H9 (cell line): ENCODE data around the gene BICDL1. TPM values are rescaled to one million over a fixed set of nuclear protein-coding genes. Genes with fewer than 3 reads are reported as not detected.

Experiments used
- DNase-seq: peaks from one replicate; pipeline ENCODE4 v3.0.0-alpha.2; 2017
- H2AFZ ChIP-seq: one replicate; pipeline ENCODE4 v1.6.1; 2013; ENCODE audit warnings: mild to moderate bottlenecking, low read length, control low read depth, moderate library complexity
- H2AK5ac ChIP-seq: 2 replicates; pipeline ENCODE4 v1.6.1; 2013; ENCODE audit warnings: low read length, control low read depth, mixed read lengths; ENCODE audit not compliant: insufficient read length
- H2BK120ac ChIP-seq: one replicate; pipeline ENCODE4 v1.6.1; 2013; ENCODE audit warnings: low read depth, mild to moderate bottlenecking, low read length, control low read depth, inconsistent platforms; ENCODE audit not compliant: poor library complexity, severe bottlenecking
- H2BK12ac ChIP-seq: 2 replicates; pipeline ENCODE4 v1.6.1; 2013; ENCODE audit warnings: low read length, control low read depth, mixed read lengths, low read depth; ENCODE audit not compliant: insufficient read length
- H2BK15ac ChIP-seq: 2 replicates; pipeline ENCODE4 v1.6.1; 2013; ENCODE audit warnings: low read depth, low read length, control low read depth
- H2BK20ac ChIP-seq: one replicate; pipeline ENCODE4 v1.6.1; 2013; ENCODE audit warnings: low read depth, mild to moderate bottlenecking, low read length, control low read depth, inconsistent platforms; ENCODE audit not compliant: poor library complexity, severe bottlenecking
- H2BK5ac ChIP-seq: 2 replicates; pipeline ENCODE4 v1.6.1; 2013; ENCODE audit warnings: low read length, control low read depth, mixed read lengths; ENCODE audit not compliant: insufficient read length
- H3K14ac ChIP-seq: 2 replicates; pipeline ENCODE4 v1.6.1; 2013; ENCODE audit warnings: low read length, control low read depth; ENCODE audit not compliant: insufficient read depth
- H3K18ac ChIP-seq: 2 replicates; pipeline ENCODE4 v1.6.1; 2013; ENCODE audit warnings: low read depth, mild to moderate bottlenecking, mixed read lengths, low read length, control low read depth; ENCODE audit not compliant: insufficient read length
- H3K23ac ChIP-seq: 2 replicates; pipeline ENCODE4 v1.6.1; 2013; ENCODE audit warnings: low read length, control low read depth, mixed read lengths, low read depth; ENCODE audit not compliant: insufficient read length
- H3K23me2 ChIP-seq: 2 replicates; pipeline ENCODE4 v1.6.1; 2013; ENCODE audit warnings: low read depth, mild to moderate bottlenecking, mixed read lengths, low read length, control low read depth; ENCODE audit not compliant: insufficient read length, poor library complexity, severe bottlenecking
- H3K27ac ChIP-seq: 2 replicates; pipeline ENCODE4 v1.5.1; 2013; ENCODE audit warnings: low read length, control low read depth, mixed read lengths, low read depth; ENCODE audit not compliant: insufficient read length
- H3K27me3 ChIP-seq: 2 replicates; pipeline ENCODE4 v1.6.1; 2013; ENCODE audit warnings: low read length, control low read depth, inconsistent platforms; ENCODE audit not compliant: insufficient read depth
- H3K4ac ChIP-seq: 2 replicates; pipeline ENCODE4 v1.6.1; 2013; ENCODE audit warnings: low read depth, mild to moderate bottlenecking, control low read depth, inconsistent platforms, low read length, moderate library complexity
- H3K4me1 ChIP-seq: 2 replicates; pipeline ENCODE4 v1.6.1; 2013; ENCODE audit warnings: low read length, control low read depth, inconsistent platforms; ENCODE audit not compliant: insufficient read depth
- H3K4me2 ChIP-seq: 2 replicates; pipeline ENCODE4 v1.6.1; 2013; ENCODE audit warnings: low read length, control low read depth, mixed read lengths; ENCODE audit not compliant: insufficient read length, insufficient read depth
- H3K56ac ChIP-seq: 2 replicates; pipeline ENCODE4 v1.6.1; 2013; ENCODE audit warnings: low read depth, mild to moderate bottlenecking, mixed read lengths, low read length, control low read depth; ENCODE audit not compliant: insufficient read length
- H3K79me1 ChIP-seq: 2 replicates; pipeline ENCODE4 v1.6.1; 2013; ENCODE audit warnings: low read depth, mild to moderate bottlenecking, moderate library complexity, low read length, control low read depth, inconsistent platforms; ENCODE audit not compliant: insufficient read depth, poor library complexity, severe bottlenecking
- H3K79me2 ChIP-seq: 2 replicates; pipeline ENCODE4 v1.6.1; 2013; ENCODE audit warnings: low read length, control low read depth, inconsistent platforms; ENCODE audit not compliant: insufficient read depth
- H3K9ac ChIP-seq: 2 replicates; pipeline ENCODE4 v1.6.1; 2013; ENCODE audit warnings: low read length, control low read depth, mixed read lengths; ENCODE audit not compliant: insufficient read length; ENCODE audit errors: extremely low read depth
- H3K9me3 ChIP-seq: one replicate; pipeline ENCODE4 v1.6.1; 2013; ENCODE audit warnings: low read depth, low read length, inconsistent platforms; ENCODE audit not compliant: control insufficient read depth
- H3T11ph ChIP-seq: one replicate; pipeline ENCODE4 v1.6.1; 2013; ENCODE audit warnings: mild to moderate bottlenecking, low read length, control low read depth, inconsistent platforms
- H4K20me1 ChIP-seq: one replicate; pipeline ENCODE4 v1.6.1; 2013; ENCODE audit not compliant: control insufficient read depth, insufficient read length, insufficient read depth
- H4K5ac ChIP-seq: 2 replicates; pipeline ENCODE4 v1.6.1; 2013; ENCODE audit warnings: low read depth, mild to moderate bottlenecking, mixed read lengths, low read length, control low read depth; ENCODE audit not compliant: insufficient read length
- H4K8ac ChIP-seq: replicated peaks from 2 replicates; pipeline ENCODE4 v1.6.1; 2013; ENCODE audit warnings: low read length, control low read depth, mixed read lengths, low read depth; ENCODE audit not compliant: insufficient read length
- H4K91ac ChIP-seq: 2 replicates; pipeline ENCODE4 v1.6.1; 2013; ENCODE audit warnings: low read depth, mild to moderate bottlenecking, moderate library complexity, mixed read lengths, low read length, control low read depth; ENCODE audit not compliant: insufficient read length
- H3K27ac Mint-ChIP-seq, 3 experiments: 2 replicates in 2 of 3; 3 replicates in 1 of 3; pipeline ENCODE4 v1.8.0; 2020 to 2021; ENCODE audit warnings: mixed read lengths in 3 of 3, mild to moderate bottlenecking in 1 of 3, moderate library complexity in 1 of 3
- H3K27me3 Mint-ChIP-seq: 2 replicates; pipeline ENCODE4 v1.8.0; 2021; ENCODE audit warnings: low read depth, mild to moderate bottlenecking, moderate library complexity, mixed read lengths
- H3K36me3 Mint-ChIP-seq, 3 experiments: 2 replicates in 2 of 3; 3 replicates in 1 of 3; pipeline ENCODE4 v1.8.0; 2020 to 2021; ENCODE audit warnings: low read depth in 3 of 3, mixed read lengths in 3 of 3; ENCODE audit not compliant: insufficient read depth in 1 of 3
- H3K4me1 Mint-ChIP-seq, 2 experiments: 2 replicates each; pipeline ENCODE4 v1.8.0; 2020; ENCODE audit warnings: mixed read lengths in 2 of 2
- H3K4me3 Mint-ChIP-seq, 2 experiments: 2 replicates in 1 of 2; 3 replicates in 1 of 2; pipeline ENCODE4 v1.8.0; 2020 to 2021; ENCODE audit warnings: mild to moderate bottlenecking in 2 of 2, mixed read lengths in 2 of 2, moderate library complexity in 1 of 2
- H3K9me3 Mint-ChIP-seq, 2 experiments: 2 replicates in 1 of 2; 3 replicates in 1 of 2; pipeline ENCODE4 v1.8.0; 2020; ENCODE audit warnings: mild to moderate bottlenecking in 2 of 2, mixed read lengths in 2 of 2, moderate library complexity in 1 of 2
- WGBS: extraction: QIAGEN DNeasy Blood & Tissue Kit; methylation state at CpG from one replicate; pipeline ENCODE4 v1.1.7; 2013; ENCODE audit warnings: missing lambda C conversion rate, low lambda C conversion rate, mixed read lengths; ENCODE audit not compliant: insufficient read length; ENCODE audit errors: extremely low coverage; 5-methylcytosine and 5-hydroxymethylcytosine counted together
- total RNA-seq: library from RNA; stranded (reverse); gene quantifications from 2 replicates; pipeline ENCODE4 v1.2.1, GENCODE V29; 2021
- TF ChIP-seq, protein P1 (sequence below): fragments of 200-600 bp; sonication (generic); conservative IDR thresholded peaks from 3 replicates; pipeline ENCODE4 v1.8.0; 2021; ENCODE audit warnings: antibody characterized with exemption, mild to moderate bottlenecking

BICDL1 gene
- total RNA-seq, 1 experiment from 2014 or later: 13.8 TPM

- H3K9me3 ChIP-seq: no peaks in the 10 kb centered on the region
- no peak overlapping the region for H4K8ac ChIP-seq
- no CpG with 5 or more reads among the region's 2 CpGs for WGBS
- no peak overlapping the region for H3K14ac ChIP-seq
- H2AK5ac ChIP-seq: no peak overlapping the region
- no peak overlapping the region for H4K91ac ChIP-seq
- H3K4me2 ChIP-seq: no peak overlapping the region
- H3K18ac ChIP-seq: no peak overlapping the region
- H3K9ac ChIP-seq: no peak overlapping the region
- H3K56ac ChIP-seq: no peak overlapping the region
- TF ChIP-seq, protein P1, sequence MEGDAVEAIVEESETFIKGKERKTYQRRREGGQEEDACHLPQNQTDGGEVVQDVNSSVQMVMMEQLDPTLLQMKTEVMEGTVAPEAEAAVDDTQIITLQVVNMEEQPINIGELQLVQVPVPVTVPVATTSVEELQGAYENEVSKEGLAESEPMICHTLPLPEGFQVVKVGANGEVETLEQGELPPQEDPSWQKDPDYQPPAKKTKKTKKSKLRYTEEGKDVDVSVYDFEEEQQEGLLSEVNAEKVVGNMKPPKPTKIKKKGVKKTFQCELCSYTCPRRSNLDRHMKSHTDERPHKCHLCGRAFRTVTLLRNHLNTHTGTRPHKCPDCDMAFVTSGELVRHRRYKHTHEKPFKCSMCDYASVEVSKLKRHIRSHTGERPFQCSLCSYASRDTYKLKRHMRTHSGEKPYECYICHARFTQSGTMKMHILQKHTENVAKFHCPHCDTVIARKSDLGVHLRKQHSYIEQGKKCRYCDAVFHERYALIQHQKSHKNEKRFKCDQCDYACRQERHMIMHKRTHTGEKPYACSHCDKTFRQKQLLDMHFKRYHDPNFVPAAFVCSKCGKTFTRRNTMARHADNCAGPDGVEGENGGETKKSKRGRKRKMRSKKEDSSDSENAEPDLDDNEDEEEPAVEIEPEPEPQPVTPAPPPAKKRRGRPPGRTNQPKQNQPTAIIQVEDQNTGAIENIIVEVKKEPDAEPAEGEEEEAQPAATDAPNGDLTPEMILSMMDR: no peak
- H2BK12ac ChIP-seq: no peak overlapping the region
- no peaks in the 10 kb centered on the region for H4K20me1 ChIP-seq
- no peak overlapping the region for H3K23ac ChIP-seq
- H2BK20ac ChIP-seq: no peak overlapping the region
- no peaks in the 10 kb centered on the region for H3K79me1 ChIP-seq
- H3K4ac ChIP-seq: no peak overlapping the region
- H2AFZ ChIP-seq: no peak overlapping the region
- no peaks in the 10 kb centered on the region for H3K23me2 ChIP-seq
- H3K27me3 ChIP-seq: no peaks in the 10 kb centered on the region
- no peak overlapping the region for H2BK15ac ChIP-seq
- no peak overlapping the region for H3T11ph ChIP-seq
- no peak overlapping the region for H2BK5ac ChIP-seq
- Mint-ChIP-seq H3K36me3 (peaks cover 30 to 63% (median 47%) of the 10 kb centered on the region in 3 experiments; a peak in 6 of 7 replicates), H3K27me3 (no peaks in the 10 kb centered on the region), H3K27ac (peak overlapping the region; percentile 52 to 82 (median 62); a peak in 4 of 7 replicates), H3K9me3 (no peaks in the 10 kb centered on the region), H3K4me3 (no peak overlapping the region), H3K4me1 (peaks cover 12 to 20% of the 10 kb centered on the region in 2 experiments)
- no peak for DNase-seq
- H3K79me2 ChIP-seq: no peaks in the 10 kb centered on the region
- no peak overlapping the region for H3K27ac ChIP-seq
- H2BK120ac ChIP-seq: no peak overlapping the region
- H3K4me1 ChIP-seq: peaks cover 3% of the 10 kb centered on the region; the same call in 1 of the 2 replicates
- H4K5ac ChIP-seq: no peak overlapping the region
These were observed 137.6 kb downstream of the BICDL1 start for GRCh38 chr12:120126635-120127005.
